ENCODE measurements around the gene MCM3AP.

The MCM3AP gene

DNA sequence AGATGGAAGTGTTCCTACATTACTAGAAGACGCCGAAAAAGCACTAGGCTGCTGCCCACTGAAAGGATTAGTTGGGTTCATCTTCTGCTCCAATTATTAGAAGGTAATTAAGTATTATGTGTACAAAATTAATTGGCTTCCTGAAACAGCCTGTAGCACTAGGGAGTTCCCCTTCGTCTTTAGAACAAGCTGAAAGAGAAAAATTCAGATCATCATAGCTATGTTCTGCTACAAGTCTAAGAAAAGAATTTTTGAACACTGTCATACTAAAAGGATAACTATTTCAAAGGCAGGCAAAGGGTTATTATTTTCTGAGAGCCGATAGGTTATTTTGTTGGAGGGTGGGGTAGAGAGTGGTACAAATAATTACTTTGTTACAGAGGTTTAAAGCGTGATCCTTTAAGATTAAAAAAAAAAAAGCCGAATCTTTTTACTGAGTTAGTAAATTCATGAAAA lies at the start of gene MCM3AP:
TSS of gene MCM3AP (minus strand) at position 406 of the 456 bp plus-strand sequence. CDS start at position 81, 325 bp downstream.
- DNase-seq: peak in 1 of 2 experiments; percentile 24

GRCh38 chr21:46334351-46335140 lies 49.1 kb upstream of the MCM3AP start:
- DNase-seq: no peak

DNA sequence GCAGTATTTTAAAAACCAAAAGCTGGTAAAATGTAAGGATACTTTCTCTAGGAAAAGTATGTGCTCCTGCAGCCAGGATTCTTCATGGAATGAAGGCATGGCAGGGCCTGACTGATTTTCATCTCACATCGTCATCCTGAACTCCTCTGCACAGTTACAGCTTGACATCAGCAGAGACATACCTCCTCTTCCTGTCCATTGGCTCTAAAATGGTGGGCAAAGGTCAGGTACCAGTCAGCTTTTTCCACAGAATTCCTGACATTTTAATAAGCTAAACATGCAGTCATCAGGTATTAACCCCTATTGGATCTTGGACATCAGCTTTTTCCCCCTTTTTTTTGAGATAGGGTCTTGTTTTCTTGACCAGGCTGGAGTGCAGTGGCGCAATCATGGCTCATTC lies 44.4 kb upstream of the MCM3AP start:
- DNase-seq: no peak

DNA sequence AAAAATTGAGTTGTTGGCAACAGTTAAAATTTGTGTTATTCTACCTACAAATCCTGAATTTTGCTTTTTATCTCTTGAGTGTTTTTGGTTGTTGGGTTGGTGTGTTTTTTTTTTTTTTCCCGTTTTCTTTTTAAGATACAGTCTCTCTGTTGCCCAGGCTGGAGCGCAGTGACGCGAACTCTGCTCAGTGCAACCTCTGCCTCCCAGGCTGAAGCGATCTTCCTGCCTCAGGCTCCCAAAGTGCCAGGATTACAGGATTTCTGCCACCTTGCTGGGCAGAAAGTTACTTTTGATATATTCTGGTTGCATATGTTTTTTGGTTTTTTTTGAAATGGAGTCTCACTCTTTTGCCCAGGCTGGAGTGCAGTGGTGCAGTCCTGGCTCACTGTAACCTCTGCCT lies 42.7 kb upstream of the MCM3AP start:
- no peak for DNase-seq

DNA sequence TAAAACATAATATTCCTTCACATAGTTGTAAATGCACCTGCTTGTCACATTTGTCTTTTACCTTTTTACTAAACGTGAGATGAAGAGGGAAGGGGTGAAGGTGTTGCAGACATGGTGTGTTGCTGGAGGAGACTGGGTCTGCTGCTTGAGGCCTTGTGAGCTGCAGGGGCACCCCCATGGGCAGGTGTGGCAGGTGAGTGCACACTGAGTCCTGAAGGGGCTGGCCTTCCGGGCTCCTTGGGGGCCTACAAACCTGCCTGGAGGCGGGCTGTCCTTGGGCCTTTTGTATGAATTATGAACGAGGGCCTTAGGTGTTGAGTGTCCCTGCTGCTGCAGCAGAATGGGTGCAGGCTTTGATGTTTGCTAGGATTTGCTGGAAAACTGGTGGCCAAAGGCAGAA lies 42.3 kb upstream of the MCM3AP start:
- DNase-seq: no peak

DNA sequence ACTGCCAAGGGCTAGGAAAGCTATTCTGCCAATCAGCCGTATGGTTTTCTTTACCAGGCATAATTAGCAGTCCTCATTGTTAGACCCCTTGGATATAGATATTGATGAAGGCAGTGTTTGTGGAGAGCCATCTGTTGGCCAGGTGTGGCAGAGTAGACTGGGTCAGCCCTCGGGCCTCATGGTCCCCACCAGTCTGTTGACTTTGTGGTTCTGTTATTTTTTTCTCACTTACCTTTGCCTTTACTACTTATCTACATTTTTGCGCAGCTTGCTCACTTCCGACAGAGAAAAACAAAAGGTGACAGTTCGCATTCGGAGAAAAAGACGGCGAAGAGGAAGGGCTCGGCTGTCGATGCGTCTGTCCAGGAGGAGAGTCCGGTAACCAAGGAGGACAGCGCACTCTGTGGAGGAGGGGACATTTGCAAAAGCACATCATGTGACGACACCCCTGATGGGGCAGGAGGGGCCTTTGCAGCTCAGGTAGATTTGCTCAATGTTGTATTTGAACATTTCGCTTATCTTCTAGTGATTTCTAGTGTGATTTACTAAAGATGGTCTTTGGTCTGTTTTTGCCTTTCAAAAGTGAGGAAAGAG lies 40.8 kb upstream of the MCM3AP start:
- no peak for DNase-seq

GRCh38 chr21:46325073-46325912 lies 39.9 kb upstream of the MCM3AP start:
- DNase-seq: peak; percentile 18 to 26

DNA sequence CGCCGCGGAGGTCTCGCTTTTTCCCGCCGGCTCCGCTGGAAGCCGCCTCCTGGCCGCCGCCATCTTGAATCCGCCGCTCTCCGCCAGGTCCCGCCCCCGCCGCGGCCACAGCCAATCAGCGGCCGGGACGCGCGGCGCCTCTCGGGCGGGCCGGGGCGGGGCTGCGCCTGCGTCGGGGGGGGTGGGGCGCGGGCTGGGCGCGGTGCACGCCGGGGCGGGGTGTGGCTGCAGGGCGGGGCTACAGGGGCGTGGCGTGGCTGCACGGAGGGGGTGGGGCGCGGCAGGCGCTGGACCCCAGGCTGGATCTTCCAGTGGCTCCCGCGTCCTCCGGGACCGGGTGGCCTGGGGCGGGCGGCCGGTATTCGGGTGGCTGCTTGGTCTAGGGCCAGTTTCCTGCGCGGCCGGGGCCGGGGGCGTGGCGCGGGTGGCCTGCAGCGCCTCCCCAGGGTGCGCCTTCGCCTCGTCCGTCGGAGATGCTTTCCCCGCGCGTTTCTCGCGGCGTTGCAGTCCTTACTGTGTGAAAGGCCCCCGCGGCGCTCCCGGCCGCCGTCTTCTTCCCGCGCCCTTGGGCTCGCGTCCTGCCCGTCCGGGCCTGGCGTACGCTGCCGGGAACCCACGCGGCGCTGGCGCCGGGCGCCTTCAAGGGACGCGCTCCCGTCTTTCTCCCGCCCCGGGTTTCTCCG lies 39.1 kb upstream of the MCM3AP start:
- peak; percentile 49 to 69 for DNase-seq

- peak; percentile 93 to 96 for DNase-seq
Observed at GRCh38 chr21:46323710-46324389, 38.4 kb upstream of the MCM3AP start, which contains the start of the genes C21orf58 and PCNT. TSS of gene C21orf58 (minus strand) at chr21:46323870. CDS start at chr21:46322738, 1,132 bp downstream. TSS of gene PCNT (plus strand) at chr21:46324156. CDS start at chr21:46324229, 73 bp downstream.

GRCh38 chr21:46323227-46323709 lies 37.9 kb upstream of the MCM3AP start:
- no peak for DNase-seq

DNA sequence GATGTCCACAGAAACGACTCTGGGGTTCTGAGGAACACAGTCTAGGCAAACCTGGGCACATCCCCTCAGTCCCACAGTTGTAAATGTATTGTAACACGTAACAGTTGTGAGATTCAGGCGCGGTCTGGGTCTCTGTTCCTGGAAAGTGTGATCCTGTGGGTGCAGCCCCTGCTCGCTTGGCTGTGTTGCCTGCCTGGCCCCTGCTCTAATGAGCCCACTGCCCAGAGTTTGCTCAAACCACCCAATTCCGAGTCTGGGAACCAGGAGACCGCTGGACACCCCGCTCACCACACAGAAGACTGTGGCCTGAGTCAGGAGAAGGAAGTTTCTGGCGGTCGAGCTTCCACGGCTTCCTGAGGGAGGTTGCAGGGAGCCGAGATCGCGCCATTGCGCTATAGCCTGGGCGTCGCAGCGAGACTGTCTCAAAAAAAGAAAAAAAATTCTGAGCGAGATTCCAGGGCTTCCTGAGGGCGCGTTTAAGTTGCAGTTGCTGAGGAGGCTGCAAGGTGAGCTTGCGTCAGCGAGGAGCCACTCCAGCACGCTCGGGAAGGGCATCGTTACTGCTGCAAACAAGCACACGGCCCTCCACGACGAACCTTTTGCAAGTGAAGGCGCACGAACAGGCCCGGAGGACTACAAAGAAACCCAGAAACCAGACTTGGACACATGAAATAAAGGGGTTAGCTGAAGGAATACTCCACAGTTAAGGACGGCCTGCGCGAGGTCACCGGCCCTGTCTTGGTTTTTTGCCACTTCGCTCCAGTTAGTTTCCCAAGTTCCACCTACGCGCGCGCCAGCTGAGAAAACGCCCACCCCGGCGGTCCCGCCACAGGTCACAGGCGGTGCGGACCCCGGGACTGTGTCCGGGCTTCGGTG lies 37.2 kb upstream of the MCM3AP start:
- DNase-seq: peak in 1 of 2 experiments; percentile 22

DNA sequence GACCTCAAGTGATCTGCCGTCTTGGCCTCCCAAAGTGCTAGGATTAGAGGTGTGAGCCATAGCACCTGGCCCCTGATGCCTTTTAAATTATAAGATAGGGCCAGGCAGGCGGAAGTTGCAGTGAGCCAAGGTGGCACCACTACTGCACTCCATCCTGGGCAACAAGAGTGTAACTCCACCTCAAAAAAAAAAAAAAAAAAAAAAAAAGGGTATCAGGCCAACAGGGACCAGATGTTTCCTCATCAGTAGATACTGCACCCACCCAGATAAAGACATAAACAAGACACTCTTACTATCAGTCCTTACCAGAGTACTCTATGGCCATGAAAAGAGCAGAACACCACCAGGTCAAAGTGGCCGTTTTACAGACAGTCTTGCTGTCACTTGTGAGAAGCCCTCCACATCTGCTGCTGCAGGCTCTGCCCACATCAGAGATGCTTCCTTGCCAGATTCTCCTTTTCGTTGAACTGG lies 35.0 kb upstream of the MCM3AP start:
- DNase-seq: no peak

GRCh38 chr21:46319186-46319585 lies 33.8 kb upstream of the MCM3AP start:
- no peak for DNase-seq

GRCh38 chr21:46318464-46318845 lies 33.0 kb upstream of the MCM3AP start:
- DNase-seq: no peak

GRCh38 chr21:46317710-46318463 lies 32.5 kb upstream of the MCM3AP start:
- no peak for DNase-seq

DNA sequence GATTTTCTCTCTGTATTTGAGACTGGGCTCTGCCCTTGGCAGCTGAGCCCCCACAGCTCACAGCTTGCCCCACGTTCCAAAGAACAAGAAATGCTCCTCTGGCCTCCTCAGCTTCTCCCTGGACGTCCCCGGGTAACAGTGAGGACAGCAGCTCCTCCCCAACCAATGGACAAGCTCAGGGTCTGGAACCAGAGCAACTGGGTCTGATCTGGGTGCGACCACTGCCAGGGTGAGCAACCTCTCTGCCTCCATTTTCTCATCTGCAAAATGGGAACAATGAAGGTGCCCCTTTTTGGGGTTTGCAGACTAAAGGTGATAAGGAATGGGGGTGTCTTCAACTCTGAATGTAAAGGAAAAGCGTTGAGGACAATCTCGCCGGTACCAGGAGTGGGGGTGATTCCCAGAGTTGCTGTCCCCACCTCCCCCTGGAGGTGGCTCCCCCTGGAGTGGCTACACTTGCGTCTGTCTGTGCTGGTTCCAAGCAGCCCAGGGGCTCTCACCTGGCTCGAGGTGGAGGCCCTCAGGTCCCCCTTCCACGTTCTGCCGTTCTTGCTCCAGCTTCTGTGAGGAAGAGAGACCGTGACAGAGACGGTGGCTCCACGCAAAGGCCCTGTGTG lies 31.4 kb upstream of the MCM3AP start:
- no peak for DNase-seq

- DNase-seq: no peak
Observed at GRCh38 chr21:46314441-46315020, 29.1 kb upstream of the MCM3AP start.

DNA sequence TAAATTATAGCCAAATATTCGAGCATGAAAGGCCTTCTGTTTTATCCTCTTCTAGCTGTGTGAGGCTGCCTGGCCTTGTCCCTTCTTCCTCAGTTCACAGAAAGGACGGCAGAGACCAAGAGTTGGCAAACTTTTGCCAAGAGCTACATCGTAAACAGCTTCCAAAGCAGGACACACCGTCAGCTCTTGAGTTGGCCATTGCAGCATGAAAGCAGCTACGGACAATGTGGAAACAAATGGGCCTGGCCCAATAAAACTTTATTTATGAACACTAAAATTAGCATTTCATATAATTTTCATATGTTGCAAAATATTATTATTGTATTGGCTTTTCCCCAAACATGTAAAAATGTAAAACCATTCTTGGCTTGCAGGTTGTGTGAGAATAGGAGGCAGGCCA lies 27.5 kb upstream of the MCM3AP start:
- no peak for DNase-seq

- no peak for DNase-seq
Observed at GRCh38 chr21:46311568-46311967, 26.2 kb upstream of the MCM3AP start.

All from AML-193 (cell line).